ENCODE results near the gene FAM151A. TPM values are rescaled to one million over a fixed set of nuclear protein-coding genes. Genes with fewer than 3 reads are reported as not detected.
A peak's percentile ranks its signal among the peaks of the same experiment; 100 is the strongest.

The FAM151A gene
- total RNA-seq: not detected in 2 replicates
- polyA plus RNA-seq (2012): 0.23 TPM

DNA sequence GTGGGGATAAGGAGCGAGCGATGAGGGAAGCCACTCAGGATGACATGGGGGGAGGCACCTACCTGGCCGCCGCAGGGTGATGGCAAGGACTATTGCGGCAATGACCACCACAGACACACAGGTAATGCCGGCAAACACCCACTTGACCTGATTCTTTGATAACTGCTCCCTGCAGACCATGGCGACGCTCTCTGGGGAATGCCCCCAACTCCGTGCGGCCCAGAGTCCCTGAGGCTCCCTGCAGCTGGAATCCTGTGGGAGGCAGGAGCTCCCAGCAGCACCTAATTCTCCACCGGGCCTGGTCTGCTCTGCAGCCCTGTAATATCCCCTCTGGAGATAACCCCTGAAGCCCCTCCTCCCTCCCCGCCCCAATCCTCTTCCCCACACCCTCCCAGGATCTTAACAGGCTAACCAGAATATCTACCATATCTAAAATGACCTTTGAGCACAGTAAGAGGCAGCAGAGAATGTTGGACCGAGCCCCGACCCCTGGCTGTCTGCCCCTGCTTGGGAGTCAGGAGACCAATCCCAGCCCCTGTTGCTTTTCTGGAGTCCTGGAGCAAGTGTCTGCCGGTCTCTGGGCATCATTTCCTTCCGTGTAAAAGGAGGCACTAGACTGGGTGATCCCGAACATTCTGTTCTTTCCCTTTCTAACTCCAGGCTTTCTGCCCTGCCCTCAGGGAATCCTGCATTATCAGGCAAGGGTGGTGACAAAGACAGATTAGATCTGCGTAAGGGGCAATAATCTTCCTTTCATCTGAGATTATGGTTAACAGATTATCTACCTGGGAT is at the start of gene FAM151A:
Gene FAM151A, minus strand, starts transcription at position 310 of the 792 bp plus-strand sequence. Its CDS starts 130 bp downstream, at position 180.
- DNase-seq (ENCODE audit: low read depth): no peak

GRCh38 chr1:54671985-54672608 is 48.8 kb upstream of the FAM151A start:
- peak; percentile 77 for DNase-seq (ENCODE audit: low read depth)

DNA sequence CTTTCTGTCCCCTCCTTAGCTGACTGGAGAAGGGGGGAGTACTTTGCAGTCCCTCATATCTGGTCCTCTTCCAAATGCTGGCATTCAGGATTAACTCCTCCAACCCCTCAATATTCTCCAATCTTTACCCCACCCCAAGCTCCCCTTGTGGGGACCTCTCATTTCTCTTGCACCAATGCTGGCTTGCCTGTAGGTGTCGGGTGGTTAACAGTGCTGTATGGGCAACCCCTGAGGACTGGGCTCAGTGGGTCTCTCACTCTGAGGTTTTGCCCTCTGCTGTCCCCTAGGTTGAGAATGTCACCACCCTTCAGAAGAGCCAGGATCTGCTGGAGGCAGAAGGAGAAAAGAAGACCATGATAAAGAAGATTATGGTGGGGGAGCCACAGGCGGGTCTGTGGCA is 45.2 kb upstream of the FAM151A start:
- no peak for DNase-seq (ENCODE audit: low read depth)

DNA sequence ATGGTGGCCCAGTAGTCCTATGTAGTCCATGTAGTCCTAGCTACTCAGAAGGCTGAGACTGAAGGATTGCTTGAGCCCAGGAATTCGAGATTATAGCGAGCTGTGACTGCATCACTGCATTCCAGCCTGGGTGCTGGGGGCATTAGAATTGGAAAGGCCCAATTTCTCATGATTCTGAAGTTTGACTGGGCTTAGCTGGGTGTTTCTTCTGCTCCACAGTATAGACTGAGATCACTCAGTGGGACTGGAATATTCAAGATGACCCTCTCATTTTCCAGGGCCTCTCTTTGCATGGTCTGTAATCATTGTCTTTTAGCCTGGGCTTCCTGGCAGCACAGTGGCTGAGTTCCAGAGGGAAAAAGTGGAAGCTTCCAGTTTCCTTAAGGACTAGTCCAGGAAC is 44.5 kb upstream of the FAM151A start:
- no peak for DNase-seq (ENCODE audit: low read depth)

DNA sequence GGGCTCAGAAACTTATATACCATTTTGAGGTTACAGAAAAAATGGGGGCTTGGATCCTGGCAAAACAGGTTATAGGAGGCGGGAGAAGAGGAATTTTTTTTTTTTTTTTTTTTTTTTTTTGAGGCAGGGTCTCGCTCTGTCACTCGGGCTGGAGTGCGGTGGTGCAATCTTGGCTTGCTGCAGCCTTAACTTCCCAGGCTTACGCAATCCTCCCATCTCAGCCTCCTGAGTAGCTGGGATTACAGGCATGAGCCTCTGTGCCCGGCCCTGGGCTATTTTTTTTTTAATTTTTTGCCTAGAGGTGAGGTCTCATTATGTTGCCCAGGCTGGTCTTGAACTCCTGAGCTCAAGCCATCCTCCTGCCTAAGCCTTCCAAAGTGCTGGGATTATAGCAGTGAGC is 43.0 kb upstream of the FAM151A start:
- no peak for DNase-seq (ENCODE audit: low read depth)

DNA sequence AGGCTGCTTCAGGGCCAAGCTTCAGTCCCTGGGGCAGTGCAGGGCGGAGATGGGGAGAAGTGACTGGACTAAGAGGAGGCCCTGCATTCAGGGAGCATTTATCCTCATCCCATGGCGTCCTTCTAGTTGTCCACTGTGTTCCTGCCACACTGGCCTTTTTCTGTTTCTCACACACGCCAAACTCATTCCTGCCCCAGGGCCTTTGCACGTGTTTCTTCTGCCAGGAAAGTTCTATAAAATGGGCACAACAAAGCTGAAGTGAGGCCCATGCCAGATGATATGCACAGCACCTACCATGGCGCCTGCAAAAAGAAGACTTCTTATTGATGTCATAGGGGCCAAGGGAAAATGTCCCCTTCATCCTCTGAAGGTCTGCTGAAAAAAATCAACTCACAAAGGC is 42.5 kb upstream of the FAM151A start:
- no peak for DNase-seq (ENCODE audit: low read depth)

GRCh38 chr1:54664364-54664763 is 41.0 kb upstream of the FAM151A start:
- no peak for DNase-seq (ENCODE audit: low read depth)

GRCh38 chr1:54663725-54664124 is 40.4 kb upstream of the FAM151A start:
- no peak for DNase-seq (ENCODE audit: low read depth)

GRCh38 chr1:54658164-54658913 is 35.0 kb upstream of the FAM151A start:
- no peak for DNase-seq (ENCODE audit: low read depth)

DNA sequence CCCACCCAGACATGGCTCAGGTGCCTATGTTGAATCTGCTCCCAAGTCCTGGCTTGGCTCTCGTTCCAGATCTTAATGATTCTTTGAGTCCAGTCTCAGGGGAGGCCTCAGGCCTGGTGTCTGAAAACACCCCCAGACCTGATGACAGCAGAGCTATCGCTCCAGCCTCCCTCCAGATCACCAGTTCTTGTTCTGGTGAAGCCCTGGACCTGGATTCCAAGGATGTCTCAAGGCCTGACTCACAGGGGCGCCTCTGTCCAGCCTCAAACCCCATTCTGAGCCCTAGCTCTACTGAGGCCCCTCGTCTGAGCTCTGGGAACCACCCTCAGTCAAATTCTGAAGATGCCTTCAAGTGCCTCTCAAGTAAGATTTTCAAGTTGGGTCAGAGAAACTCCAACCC is 29.7 kb upstream of the FAM151A start:
- peak; percentile 15 for DNase-seq (ENCODE audit: low read depth)

GRCh38 chr1:54652168-54652567 is 28.8 kb upstream of the FAM151A start:
- DNase-seq (ENCODE audit: low read depth): no peak

GRCh38 chr1:54651608-54652007 is 28.3 kb upstream of the FAM151A start:
- DNase-seq (ENCODE audit: low read depth): no peak

- DNase-seq (ENCODE audit: low read depth): no peak
Measured at GRCh38 chr1:54650417-54650816, 27.1 kb upstream of the FAM151A start.

- DNase-seq (ENCODE audit: low read depth): no peak
Measured at GRCh38 chr1:54649921-54650320, 26.6 kb upstream of the FAM151A start.

DNA sequence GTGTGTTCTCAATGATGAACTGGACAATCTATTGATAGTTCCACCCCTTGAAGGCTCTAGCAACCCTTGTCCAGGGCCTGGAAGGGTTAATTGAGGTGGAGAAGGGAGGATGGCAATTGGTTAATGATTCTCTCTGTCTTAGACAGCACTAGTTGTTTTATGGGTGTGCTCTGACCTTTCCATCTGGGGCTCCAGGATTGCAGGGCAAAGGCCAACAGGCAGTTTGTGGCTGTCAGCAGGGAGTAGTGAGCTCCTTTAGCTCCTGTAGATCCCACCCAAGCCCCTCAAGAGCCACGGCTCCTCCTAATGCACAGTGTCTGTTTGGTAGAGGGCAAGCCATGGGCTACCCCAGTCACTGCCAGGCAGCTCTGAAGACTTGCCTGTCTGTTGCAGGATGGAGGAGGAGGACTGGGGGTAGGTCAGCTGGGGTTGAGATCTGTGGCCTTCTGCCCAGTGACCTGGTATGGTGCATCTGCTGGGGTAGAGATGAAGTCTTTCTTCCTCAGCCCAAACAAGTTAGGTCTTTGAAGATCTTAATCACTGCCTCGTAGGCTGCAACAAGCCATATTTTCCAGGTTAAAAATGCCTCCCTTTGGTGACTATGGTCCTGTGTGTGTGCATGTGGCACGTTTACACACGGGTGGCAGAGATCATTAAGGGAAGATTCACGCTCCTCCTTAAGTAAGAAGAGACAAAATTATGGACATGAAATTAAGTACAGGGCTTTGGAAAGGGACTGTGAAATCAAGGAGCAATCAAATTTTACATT is 26.0 kb upstream of the FAM151A start:
- no peak for DNase-seq (ENCODE audit: low read depth)

- no peak for DNase-seq (ENCODE audit: low read depth)
Measured at GRCh38 chr1:54645806-54646676, 22.7 kb upstream of the FAM151A start.

DNA sequence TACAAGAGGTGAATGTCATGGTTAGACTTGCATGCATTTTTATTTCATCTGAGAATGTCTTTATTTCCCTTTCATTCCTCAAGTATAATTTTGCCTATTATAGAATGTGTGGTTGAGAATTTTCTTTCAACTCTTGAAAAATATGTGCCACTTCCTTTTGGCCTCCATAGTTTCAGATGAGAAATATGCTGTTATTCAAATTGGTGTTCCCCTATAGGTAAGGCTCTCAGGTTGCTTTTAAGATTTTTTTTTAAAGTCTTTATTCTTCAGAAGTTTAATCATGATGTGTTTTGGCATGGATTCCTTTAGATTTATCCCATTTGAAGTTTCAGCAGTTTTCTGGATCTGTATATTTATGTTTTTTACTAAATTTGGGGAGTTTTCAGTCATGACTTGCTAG is 20.4 kb upstream of the FAM151A start:
- no peak for DNase-seq (ENCODE audit: low read depth)

DNA sequence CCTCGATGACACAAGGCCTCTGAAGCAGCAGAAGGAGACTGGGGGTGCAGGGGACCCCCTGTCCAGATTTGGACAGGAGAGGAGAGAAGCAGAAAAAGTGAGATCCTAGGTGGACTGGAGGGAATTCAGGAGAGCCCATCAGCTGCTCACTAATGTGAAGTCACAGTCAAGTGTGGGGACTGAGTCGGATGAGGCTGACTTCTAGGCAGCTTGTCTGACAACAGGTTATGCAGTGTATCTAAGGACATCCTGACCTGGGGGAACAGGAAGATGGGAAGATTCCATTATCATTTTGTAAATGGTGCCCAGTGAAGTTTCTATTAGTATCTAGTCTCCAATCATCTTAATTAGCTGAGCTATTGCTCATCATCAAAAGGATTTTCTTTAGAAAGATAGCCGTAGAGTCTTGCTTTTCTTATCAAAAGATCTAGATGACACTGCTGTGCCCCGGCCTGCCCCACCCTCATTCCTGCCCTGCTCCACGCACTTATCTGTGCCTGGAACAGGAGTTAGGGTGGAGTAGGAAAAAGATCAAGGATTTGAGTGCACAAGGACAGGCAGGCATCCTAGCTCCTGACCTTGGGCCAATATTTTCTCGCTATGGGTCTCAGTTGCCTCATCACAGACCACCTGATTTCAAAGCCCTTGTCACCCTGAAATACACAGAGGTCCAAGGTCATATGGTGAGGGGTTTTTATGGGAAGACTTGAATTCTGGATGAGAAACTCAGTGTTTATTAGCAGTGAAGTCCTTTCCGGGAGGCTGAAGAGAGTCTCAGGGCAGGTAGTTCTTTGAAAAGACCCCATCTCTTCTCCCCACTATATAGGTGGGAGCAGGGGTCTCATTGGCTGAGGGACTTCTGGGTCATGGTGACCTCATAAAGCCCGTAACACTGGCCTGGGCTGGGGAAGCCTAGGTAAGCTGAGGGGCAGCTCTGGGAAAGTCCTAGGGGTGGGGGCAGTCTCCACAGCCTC is 17.8 kb upstream of the FAM151A start, which contains the start of gene MROH7:
Gene MROH7, plus strand, starts transcription at position 924 of the 974 bp plus-strand sequence. CDS start 11,141 bp downstream, outside the sequence.
- DNase-seq (ENCODE audit: low read depth): no peak

- no peak for DNase-seq (ENCODE audit: low read depth)
Measured at GRCh38 chr1:54640361-54640760, 17.0 kb upstream of the FAM151A start.

Measured in myocyte (in vitro differentiated cells).